Natural killer cell (primary cell): Measurements from ENCODE around the gene TMEM117. TPM values are rescaled to one million over a fixed set of nuclear protein-coding genes. Genes with fewer than 3 reads are reported as not detected.

Experiments
- ATAC-seq, 3 donors: fragments of 150-1000 bp in 2 of 3; fragments of 200-7000 bp in 1 of 3; cut with Tn5 transposase; 1 replicate in 1 of 3; 2 replicates in 2 of 3; pipeline ENCODE4 v1.10.0; 2021; ENCODE audit warnings: mild to moderate bottlenecking in 2 of 3, moderate library complexity in 2 of 3
- DNase-seq, 2 donors: peaks; one replicate each; pipeline versions ENCODE4 v3.0.0 to v3.0.0-alpha.2; 2013 to 2021; ENCODE audit warnings: mixed read lengths in 1 of 2
- H3K27ac ChIP-seq: one replicate; pipeline ENCODE4 v1.5.1; 2013; ENCODE audit warnings: mild to moderate bottlenecking, low read length
- H3K27me3 ChIP-seq: one replicate; pipeline ENCODE4 v1.6.1; 2013; ENCODE audit warnings: low read length; ENCODE audit not compliant: control insufficient read depth, insufficient read depth
- H3K36me3 ChIP-seq: one replicate; pipeline ENCODE4 v1.6.1; 2013; ENCODE audit warnings: low read length; ENCODE audit not compliant: control insufficient read depth, insufficient read depth
- H3K4me1 ChIP-seq: one replicate; pipeline ENCODE4 v1.6.1; 2013; ENCODE audit warnings: low read length; ENCODE audit not compliant: control insufficient read depth, insufficient read depth
- H3K4me3 ChIP-seq: one replicate; pipeline ENCODE4 v1.5.1; 2013; ENCODE audit warnings: low read length
- H3K9me3 ChIP-seq: one replicate; pipeline ENCODE4 v1.6.1; 2013; ENCODE audit warnings: low read length; ENCODE audit not compliant: control insufficient read depth, insufficient read depth
- H3K27ac Mint-ChIP-seq, 2 donors: one replicate each; pipeline ENCODE4 v1.8.0; 2022; ENCODE audit warnings: mild to moderate bottlenecking in 2 of 2, mixed read lengths in 2 of 2, moderate library complexity in 1 of 2
- H3K27me3 Mint-ChIP-seq, 2 donors: one replicate each; pipeline ENCODE4 v1.8.0; 2022; ENCODE audit warnings: low read depth in 2 of 2, mixed read lengths in 2 of 2
- H3K36me3 Mint-ChIP-seq: one replicate; pipeline ENCODE4 v1.8.0; 2022; ENCODE audit warnings: mixed read lengths
- H3K4me1 Mint-ChIP-seq, 2 donors: one replicate each; pipeline ENCODE4 v1.8.0; 2022; ENCODE audit warnings: mixed read lengths in 2 of 2
- H3K4me3 Mint-ChIP-seq: one replicate; pipeline ENCODE4 v1.8.0; 2022; ENCODE audit warnings: mild to moderate bottlenecking, moderate library complexity, mixed read lengths
- H3K9me3 Mint-ChIP-seq, 2 donors: one replicate each; pipeline ENCODE4 v1.8.0; 2022; ENCODE audit warnings: mixed read lengths in 2 of 2
- WGBS: methylation state at CpG from one replicate; pipeline ENCODE4 v1.1.7; 2013; ENCODE audit warnings: missing lambda C conversion rate; ENCODE audit not compliant: insufficient coverage; 5-methylcytosine and 5-hydroxymethylcytosine counted together
- intact Hi-C: fragments of 100-400 bp; cut with micrococcal nuclease; formaldehyde crosslinking; loops from one replicate; pipeline ENCODE4 v1.14.2; 2022
- total RNA-seq, 4 donors: library from RNA; stranded (reverse); fragments of 120-200 nt in 1 of 4; gene quantifications; one replicate each; pipeline versions ENCODE4 v1.2.3 to v1.2.4, GENCODE V29; 2013 to 2022
- TF ChIP-seq, protein P1 (sequence below): fragments of 200-600 bp; IDR thresholded peaks from one replicate; pipeline ENCODE4 v1.8.0; 2022; ENCODE audit warnings: antibody characterized with exemption

The TMEM117 gene
- total RNA-seq, 3 donors from 2014 or later (not counting 1 experiment from before 2014, with no cell fraction given): 7.1 to 8.1 (median 7.9) TPM

DNA sequence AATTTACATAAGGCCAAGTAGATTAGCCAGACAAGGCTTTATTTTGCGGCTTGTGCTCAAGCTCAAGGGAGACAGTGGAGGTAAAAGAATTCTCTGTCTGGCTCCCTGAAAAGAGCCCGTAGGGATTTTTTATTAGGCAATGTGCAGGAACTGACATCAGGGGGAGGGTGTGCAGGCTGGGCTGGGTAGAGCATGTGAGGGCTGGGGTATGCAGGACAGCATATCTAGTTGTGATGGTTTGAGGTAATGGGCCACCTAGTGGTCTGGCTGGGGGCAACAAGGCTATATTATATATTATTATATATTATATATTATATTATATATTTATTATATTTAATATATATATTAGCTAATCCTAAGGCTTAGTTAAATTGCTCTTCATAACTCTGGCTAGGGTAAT lies 102.1 kb downstream of the TMEM117 start:
- intact Hi-C loops: no loop called here
- no peak overlapping the region for H3K27ac ChIP-seq
- no peak overlapping the region for H3K4me3 Mint-ChIP-seq
- ATAC-seq: no peak
- WGBS: 85% methylated on average over 2 of the region's 2 CpGs
- H3K27ac Mint-ChIP-seq: no peak overlapping the region
- no peak for DNase-seq
- no peaks in the 10 kb centered on the region for H3K36me3 ChIP-seq
- no peaks in the 10 kb centered on the region for H3K9me3 ChIP-seq
- TF ChIP-seq, protein P1, sequence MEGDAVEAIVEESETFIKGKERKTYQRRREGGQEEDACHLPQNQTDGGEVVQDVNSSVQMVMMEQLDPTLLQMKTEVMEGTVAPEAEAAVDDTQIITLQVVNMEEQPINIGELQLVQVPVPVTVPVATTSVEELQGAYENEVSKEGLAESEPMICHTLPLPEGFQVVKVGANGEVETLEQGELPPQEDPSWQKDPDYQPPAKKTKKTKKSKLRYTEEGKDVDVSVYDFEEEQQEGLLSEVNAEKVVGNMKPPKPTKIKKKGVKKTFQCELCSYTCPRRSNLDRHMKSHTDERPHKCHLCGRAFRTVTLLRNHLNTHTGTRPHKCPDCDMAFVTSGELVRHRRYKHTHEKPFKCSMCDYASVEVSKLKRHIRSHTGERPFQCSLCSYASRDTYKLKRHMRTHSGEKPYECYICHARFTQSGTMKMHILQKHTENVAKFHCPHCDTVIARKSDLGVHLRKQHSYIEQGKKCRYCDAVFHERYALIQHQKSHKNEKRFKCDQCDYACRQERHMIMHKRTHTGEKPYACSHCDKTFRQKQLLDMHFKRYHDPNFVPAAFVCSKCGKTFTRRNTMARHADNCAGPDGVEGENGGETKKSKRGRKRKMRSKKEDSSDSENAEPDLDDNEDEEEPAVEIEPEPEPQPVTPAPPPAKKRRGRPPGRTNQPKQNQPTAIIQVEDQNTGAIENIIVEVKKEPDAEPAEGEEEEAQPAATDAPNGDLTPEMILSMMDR: no peak
- no peaks in the 10 kb centered on the region for H3K4me1 Mint-ChIP-seq
- no peaks in the 10 kb centered on the region for H3K4me1 ChIP-seq
- no peaks in the 10 kb centered on the region for H3K27me3 ChIP-seq
- no peak overlapping the region for H3K4me3 ChIP-seq
- H3K9me3 Mint-ChIP-seq: no peaks in the 10 kb centered on the region
- H3K27me3 Mint-ChIP-seq: no peaks in the 10 kb centered on the region
- no peaks in the 10 kb centered on the region for H3K36me3 Mint-ChIP-seq

DNA sequence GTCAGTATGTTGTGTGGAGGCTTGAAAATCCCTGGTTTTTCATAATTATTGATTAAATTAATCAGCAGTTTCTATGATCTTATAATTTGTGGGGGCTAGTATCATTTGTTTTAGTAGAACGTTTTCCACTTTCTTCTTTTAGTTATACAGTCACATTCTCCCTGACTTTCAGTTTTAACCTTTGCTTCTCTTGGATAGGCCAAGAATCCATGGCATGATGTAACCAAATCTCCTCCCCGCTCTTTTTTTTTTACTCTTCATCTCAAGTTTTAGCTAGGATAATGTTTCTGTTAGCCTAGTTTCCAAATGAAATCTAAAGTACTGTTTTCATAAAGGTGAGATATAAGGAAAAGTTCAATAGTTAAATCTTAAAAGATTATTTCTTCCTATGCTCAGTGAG lies 106.5 kb downstream of the TMEM117 start:
- intact Hi-C loops: no loop called here
- H3K27me3 ChIP-seq: no peaks in the 10 kb centered on the region
- ATAC-seq: no peak
- 100% methylated on average over 1 of the region's 2 CpGs for WGBS
- no peak overlapping the region for H3K4me3 ChIP-seq
- no peaks in the 10 kb centered on the region for H3K36me3 Mint-ChIP-seq
- H3K27ac Mint-ChIP-seq: no peak overlapping the region
- no peaks in the 10 kb centered on the region for H3K4me1 ChIP-seq
- no peaks in the 10 kb centered on the region for H3K36me3 ChIP-seq
- H3K9me3 ChIP-seq: no peaks in the 10 kb centered on the region
- H3K27me3 Mint-ChIP-seq: no peaks in the 10 kb centered on the region
- TF ChIP-seq, protein P1: no peak
- DNase-seq: no peak
- H3K4me1 Mint-ChIP-seq: no peaks in the 10 kb centered on the region
- H3K4me3 Mint-ChIP-seq: no peak overlapping the region
- no peak overlapping the region for H3K27ac ChIP-seq
- H3K9me3 Mint-ChIP-seq: no peaks in the 10 kb centered on the region

DNA sequence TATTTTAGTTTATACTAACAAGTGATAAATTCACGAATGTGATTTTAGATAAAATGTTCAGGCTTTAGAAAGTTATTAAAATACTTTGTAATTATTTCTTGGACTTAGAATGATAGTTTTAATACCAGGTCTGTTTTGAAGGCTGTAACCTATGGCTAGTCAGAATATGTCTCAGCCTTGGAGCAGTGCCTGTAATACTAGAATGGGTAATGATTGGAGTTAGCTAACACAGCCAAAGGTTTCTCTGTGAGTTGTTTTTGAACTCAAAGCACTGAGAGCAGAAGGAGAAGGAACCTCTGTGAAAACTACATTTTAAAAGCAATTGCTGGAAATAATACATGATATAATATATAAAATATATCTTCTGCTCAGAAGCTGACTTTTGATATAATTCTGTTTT lies 110.1 kb downstream of the TMEM117 start:
- Mint-ChIP-seq H3K4me1 (no peaks in the 10 kb centered on the region), H3K4me3 (no peak overlapping the region), H3K36me3 (no peaks in the 10 kb centered on the region), H3K27me3 (no peaks in the 10 kb centered on the region), H3K27ac (no peak overlapping the region), H3K9me3 (no peaks in the 10 kb centered on the region)
- H3K27ac ChIP-seq: no peak overlapping the region
- H3K9me3 ChIP-seq: no peaks in the 10 kb centered on the region
- intact Hi-C loops: no loop called here
- H3K4me1 ChIP-seq: no peaks in the 10 kb centered on the region
- H3K4me3 ChIP-seq: no peak overlapping the region
- H3K36me3 ChIP-seq: no peaks in the 10 kb centered on the region
- WGBS: 83% methylated on average over 1 of the region's 1 CpG
- TF ChIP-seq, protein P1: no peak
- H3K27me3 ChIP-seq: no peaks in the 10 kb centered on the region
- ATAC-seq (no peak), DNase-seq (no peak)

GRCh38 chr12:43951286-43951685 lies 115.4 kb downstream of the TMEM117 start:
- WGBS: 94% methylated on average over 6 of the region's 6 CpGs
- TF ChIP-seq, protein P1: no peak
- Mint-ChIP-seq H3K4me3 (no peak overlapping the region), H3K27me3 (no peaks in the 10 kb centered on the region), H3K27ac (no peak overlapping the region), H3K9me3 (peaks cover 0 to 7% of the 10 kb centered on the region in 2 donors), H3K4me1 (peaks cover 4 to 6% of the 10 kb centered on the region in 2 donors), H3K36me3 (peaks cover 8% of the 10 kb centered on the region)
- Histone ChIP-seq H3K4me1 (no peaks in the 10 kb centered on the region), H3K4me3 (no peak overlapping the region), H3K36me3 (no peaks in the 10 kb centered on the region), H3K27ac (no peak overlapping the region), H3K27me3 (no peaks in the 10 kb centered on the region), H3K9me3 (no peaks in the 10 kb centered on the region)
- intact Hi-C loops: no loop called here
- ATAC-seq (no peak), DNase-seq (no peak)
